ENCODE results near the gene CADM3.

Gene CADM3

DNA sequence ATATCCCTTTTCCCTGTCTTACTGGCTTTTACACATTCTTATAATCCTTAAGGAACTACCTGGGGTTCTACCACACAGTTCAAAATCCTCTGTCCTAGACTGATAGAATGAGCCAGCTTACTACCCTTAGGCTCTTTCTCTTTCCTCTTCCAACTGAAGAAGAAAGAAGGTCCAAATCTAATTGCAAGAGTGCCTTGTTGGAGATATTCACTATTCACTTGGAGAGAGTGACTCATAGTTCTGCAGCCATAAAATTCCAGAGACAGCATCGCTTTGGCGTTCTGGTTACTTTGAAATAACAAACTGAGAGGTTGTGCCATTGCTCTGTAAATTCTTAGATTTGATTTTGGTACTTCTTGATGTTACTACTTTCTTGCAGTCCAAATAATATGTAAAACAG lies 4.2 kb downstream of the CADM3 start:
- FAIRE-seq, result no peak

DNA sequence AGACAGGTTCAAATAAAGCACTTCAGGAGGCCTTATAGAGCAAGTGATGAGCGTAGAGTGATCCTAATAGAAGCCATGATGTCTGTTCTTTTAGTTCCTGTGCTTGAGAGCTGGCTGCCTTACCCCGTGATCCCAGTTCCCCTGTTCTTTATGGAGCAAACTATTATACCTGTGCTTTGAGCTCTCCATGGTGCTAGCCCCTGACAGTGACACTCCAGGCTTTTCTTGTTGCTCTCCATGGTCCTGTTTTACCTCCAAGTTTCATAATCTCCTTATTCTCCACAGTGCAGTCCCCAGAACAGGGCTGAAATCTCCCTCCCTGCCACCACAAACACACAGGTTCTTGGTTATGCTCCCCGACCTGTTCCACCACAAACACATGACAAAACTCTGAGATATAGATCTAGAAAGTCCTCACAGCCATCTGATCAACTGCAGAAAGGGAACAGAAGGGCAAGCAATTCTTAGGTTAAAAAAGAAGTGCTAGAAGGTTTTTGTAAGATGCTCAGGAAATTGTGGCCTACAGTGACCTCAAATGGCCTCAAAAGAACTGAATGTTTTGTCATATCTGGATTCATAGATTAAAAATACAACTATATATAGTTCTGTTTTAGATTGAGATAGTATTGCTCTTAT lies 6.0 kb downstream of the CADM3 start:
- no peak for FAIRE-seq

DNA sequence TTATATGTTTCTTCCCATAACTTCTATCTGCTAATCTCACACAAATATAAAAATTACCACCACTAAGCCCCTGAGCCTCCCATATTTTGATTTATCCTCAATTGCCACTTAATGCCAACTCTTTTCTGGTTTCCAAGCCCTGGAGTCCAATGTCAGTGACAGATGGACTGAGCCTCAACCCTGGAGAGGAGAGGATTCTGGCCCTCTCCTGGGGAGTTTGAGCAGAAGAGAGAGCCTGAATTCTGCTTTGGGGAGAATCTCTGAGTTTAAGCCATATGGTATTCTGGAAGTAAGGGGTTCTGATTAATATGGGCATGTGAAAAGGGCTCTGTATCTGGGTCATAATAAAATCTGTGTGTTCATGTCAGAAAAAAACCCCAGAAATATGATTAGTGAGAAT lies 8.5 kb downstream of the CADM3 start:
- FAIRE-seq, result no peak

DNA sequence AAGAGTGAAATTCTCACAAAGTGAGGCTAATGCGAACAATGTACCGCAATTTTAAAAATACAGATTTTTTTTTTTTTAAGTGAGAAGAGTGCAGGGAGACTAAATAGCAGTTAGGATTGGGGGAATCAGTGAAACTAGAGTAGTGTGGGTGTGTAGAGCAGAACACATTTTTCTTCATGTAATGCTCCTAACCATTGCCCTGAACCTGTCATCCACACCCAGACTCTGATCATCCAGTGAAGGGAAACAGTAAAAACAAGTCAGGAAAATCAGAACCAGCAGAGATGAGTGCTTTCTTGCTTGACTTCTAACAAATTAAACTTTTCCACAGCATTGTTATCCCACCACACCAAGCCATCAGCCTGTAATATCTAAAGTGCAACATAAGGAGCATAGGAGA lies 9.1 kb downstream of the CADM3 start:
- no peak for FAIRE-seq

DNA sequence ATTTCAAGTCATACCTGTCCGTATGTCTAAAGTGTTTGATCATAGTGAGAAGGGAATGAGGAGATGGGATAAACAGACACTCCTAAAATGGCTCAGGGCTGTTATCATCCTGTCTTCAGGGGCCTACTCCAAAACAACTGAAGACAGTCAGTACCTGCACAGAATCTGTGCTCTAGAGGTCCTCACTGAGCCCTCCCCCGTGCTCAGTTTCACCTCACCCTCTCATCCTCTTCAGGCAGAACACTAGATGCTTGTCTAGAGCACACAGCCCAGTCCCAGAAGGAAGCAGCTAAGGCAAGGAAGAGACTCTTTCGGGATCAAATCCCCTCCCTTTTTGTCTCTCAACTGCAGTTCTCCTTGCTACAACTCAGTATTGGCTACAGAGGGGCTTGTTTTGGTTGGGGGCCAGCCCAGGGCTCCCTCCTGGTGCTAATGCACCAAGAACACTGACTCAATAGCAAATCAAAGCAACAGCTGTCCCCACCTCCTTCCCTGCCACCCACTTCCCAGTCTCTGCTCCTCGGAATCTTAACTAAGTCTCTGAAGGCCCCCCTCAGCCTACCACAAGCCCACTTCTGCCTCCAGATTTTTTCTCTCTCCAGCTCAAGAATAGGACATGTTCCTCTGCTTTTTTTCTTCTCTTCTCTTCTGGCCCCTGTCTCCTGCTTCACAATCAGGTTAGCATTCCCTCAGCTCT lies 10.1 kb downstream of the CADM3 start:
- no peak for FAIRE-seq

DNA sequence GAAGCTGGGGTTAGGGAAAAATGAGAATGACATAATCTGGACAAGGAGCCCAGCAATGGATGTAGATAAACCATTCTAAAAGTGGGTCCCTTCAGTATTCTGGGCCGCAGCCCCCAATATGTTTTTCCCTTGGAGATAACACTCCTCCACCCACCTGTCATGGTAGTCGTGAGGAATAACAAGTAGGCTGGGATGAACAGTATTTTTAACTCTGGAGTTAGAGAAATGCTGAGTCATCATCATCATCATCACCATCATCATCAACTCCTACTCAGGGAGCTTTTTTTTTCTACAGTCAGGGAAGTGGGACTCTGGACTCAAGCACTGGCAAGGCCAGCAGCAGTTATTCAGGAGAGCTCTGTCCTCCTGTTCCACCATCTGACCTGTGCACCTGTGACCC lies 12.8 kb downstream of the CADM3 start:
- no peak for FAIRE-seq

DNA sequence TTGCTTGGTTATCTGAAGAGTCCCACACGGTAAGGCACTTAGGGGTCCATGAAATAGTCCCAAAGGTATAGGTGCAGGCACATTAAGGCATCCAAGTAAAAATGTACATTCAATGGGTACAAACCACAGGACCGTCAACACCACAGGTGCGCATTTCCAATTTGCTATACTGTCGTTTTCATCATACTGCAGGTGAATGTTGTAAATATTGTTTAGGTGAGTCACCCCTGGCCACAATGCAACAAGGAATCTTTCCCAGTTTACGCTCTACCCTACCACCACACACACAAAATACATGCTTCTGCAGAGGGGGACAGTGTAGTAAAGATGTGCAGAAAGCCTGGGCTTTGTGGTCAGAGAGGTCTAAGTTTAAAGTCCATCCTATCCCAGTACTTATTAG lies 13.7 kb downstream of the CADM3 start:
- no peak for FAIRE-seq

DNA sequence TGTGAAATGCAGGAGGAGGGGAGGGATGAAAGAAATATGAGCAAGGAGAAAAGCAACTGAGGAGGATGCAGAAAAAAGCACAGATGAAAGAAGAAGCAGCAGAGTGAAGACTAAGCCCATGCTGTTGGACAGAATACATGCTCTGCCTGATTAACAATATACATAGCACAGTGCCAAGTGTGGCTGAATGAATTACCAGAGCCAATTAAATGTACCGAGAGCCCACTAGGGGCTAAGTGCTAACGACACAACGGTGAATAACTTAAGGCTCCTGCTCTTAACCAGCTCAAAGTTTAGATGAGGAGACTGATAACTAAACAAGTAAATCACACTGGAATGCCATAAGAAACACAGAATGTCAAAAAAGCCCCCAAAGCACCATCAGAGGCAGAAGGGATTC lies 15.6 kb downstream of the CADM3 start:
- FAIRE-seq, result no peak

DNA sequence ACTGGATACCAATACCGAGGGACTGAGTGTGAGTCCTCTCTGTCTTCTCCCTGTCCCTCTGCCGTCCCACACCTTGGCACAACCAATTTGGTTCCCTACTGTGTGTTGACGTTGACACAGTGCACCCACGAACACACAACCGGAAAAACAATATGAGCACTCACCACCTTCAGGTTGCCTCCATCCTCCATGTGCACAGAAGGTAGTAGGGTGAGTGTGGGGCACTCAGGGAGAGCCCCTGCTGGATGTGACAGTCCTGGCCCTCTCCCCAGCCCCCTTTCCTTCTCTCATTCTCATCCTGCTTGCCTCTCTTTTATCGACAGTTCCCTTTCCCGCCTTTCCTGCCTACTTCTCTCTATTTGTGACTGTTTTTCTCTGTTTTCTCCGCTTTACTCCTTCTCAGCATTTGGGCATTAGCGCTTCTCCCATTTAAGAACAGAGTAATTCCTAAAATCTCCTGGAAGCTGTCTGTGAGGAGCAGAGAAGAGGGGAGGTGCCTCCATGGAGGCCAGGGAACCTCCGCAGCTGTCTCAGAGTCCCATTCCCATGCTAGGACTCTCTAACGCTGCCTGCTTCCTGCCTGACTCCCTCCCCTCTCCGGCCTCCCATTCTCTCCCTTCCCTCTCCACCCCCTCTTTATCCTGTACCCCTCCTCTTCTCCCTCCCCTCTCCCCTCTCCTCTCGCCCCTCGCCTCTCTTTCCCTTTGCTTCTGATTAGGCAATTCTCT lies 16.4 kb downstream of the CADM3 start:
- no peak for FAIRE-seq

DNA sequence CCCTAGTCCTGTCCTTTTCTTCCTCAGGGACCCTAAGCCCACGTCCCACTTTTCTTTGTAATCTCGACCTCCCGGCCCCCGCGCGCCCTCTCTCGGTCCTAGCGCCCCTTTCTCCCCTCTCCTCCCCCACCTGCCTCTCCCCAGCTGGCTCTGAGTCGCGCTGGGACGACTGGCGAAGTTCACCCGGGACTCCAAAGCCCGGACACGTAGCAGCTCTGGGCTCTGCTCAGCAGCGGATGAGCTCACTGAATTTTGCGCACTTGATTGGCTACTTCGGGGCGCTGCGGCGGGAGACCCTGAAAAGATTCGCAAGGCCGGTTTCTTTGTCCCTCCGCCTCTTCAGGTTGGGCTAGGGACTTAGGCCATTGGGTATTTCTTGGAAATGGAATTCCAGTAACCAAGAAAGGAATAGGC lies 17.0 kb downstream of the CADM3 start:
- FAIRE-seq, result no peak

DNA sequence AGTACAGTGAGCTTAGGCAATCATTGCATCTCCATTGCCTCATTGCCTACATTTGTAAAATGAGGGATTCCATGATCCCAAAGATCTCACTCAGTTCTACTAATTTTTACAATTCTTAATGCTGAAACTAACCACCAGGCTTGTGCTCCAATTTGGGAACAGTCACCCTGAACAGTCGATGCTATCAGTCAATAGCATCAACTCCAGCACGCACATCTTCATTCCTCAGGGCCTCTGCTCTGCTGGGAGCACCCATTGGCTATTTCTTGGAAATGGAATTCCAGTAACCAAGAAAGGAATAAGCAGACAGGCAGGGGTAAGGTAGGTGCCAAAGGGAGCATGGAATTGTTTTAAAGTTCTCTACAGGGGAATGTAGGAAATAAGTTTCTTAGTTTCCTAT lies 19.0 kb downstream of the CADM3 start:
- FAIRE-seq, result no peak

DNA sequence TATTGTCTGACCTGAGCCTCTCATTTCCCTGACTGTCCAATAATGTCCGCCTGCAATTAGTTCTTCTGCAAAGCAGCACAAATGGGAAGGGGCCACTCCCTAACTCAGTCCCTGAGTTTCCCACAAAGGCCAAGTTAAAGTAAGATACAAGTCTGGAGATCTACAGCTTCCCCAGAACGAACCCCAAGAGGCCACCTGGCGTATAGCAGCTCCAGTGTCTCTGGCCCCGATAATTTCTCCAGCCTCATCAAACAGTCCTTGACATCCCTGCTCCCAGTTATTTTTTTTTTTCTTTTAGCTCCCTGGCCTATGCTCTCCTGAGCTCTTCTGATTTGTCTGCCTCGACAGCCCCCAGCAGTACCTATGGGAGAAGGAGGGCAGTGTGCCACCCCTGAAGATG lies 25.1 kb downstream of the CADM3 start:
- FAIRE-seq, result no peak

DNA sequence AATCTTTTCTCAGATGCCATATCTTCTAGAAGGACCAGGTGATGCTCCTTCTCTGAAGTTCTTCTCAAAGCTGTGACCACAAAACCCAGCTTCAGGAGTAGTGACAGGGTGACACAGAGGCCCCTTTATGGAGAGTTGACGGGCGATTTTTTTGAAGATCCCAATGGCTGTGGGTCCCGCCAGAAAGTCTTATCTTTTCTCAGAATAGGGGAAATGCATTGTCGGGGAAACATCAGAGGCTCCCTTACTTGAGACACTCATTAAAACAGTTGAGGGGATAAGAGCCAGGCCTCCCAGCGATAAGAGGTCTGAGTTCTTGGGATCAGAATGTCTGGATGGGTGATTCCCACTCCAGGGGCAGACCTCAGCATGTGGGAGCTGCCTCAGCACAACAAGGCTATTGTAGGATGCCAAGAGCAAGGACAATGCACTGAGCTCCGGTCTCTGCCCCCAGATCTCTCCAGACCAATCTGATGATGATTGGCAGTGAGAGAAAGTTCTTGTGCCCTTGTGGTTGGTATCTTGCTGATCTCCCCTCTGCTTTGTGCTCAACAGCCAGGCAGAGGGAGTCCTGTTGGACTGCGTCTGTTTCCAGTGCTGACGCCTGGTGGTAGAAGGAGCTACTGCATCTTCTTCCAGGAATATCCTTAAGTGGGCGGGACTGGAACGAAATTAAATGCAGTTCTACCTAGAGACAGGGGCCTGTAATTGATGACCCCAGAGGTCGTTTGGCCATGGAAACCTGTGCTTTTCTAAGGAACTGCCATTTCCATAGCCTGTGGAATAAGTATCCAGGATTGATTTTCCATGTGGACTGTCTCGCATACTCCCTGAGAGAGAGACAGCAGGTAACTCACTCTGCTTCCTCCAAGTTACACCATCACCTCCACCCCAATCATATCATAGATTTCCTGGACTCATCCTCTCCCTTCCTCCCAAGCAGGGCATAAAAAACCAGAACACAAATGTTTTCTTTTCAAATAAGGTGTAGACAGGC lies 26.4 kb downstream of the CADM3 start:
- FAIRE-seq, result no peak

DNA sequence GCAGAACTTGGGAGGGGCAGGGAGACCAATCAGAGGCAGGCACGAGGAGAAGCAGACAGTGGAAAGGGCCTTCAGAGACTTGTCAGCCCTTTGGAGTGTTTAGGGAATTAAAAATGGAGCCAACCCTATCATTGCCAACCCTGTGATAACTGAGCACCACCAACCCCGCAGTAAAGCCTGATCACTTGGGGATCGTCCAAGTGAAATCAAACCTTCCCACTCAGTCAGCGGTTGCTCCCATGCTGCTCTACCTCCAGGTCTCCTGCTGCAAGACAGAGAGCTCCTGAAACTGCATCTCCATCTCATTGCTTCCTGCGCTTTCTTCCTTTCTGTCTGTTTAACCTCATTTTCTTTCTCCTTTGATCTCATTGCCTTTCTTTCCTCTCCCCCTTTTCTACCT lies 28.5 kb downstream of the CADM3 start:
- no peak for FAIRE-seq

DNA sequence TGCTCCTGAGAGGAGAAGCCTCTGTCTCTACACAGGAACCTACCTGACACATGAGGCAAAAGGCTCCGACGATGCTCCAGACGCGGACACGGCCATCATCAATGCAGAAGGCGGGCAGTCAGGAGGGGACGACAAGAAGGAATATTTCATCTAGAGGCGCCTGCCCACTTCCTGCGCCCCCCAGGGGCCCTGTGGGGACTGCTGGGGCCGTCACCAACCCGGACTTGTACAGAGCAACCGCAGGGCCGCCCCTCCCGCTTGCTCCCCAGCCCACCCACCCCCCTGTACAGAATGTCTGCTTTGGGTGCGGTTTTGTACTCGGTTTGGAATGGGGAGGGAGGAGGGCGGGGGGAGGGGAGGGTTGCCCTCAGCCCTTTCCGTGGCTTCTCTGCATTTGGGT lies 29.4 kb downstream of the CADM3 start:
- no peak for FAIRE-seq

DNA sequence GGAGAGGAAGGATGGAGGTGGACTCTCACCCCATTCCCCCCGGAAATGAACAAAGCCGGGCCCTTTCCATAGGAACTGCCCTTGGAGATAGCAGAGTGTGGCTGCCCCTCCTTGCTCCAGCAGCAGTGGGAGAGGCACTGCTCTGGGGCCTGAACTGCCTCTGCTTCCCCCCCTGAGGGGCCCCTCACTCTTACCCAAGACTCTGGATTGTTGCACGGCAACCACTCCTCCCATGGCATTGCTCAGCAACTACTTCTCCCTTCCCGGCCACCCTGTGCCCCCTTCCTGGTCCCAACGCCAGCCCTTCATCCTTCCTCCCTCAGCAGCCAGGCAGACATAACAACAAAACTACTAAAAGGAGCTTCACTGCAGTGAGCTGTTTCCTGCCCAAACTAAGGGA lies 30.2 kb downstream of the CADM3 start:
- FAIRE-seq, result no peak

DNA sequence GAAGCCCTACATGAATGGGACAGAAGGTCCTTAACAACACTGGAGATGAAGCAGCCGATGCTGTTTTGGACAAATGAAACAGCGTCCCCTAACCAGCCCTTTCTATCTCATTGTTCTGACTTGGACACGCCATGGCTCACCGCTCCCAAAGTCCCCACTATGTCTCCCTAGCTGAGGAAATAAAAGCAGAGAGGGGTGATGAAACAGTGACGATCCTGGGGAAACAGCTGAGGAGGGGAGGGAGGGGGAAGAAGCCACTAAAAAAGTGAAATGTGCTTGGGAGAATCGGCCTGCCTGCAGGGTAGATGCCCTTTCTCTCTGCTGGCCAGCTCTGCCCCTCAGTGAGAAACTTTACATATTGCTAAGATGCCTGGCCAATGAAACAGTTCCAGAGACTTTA lies 32.2 kb downstream of the CADM3 start:
- FAIRE-seq, result no peak

DNA sequence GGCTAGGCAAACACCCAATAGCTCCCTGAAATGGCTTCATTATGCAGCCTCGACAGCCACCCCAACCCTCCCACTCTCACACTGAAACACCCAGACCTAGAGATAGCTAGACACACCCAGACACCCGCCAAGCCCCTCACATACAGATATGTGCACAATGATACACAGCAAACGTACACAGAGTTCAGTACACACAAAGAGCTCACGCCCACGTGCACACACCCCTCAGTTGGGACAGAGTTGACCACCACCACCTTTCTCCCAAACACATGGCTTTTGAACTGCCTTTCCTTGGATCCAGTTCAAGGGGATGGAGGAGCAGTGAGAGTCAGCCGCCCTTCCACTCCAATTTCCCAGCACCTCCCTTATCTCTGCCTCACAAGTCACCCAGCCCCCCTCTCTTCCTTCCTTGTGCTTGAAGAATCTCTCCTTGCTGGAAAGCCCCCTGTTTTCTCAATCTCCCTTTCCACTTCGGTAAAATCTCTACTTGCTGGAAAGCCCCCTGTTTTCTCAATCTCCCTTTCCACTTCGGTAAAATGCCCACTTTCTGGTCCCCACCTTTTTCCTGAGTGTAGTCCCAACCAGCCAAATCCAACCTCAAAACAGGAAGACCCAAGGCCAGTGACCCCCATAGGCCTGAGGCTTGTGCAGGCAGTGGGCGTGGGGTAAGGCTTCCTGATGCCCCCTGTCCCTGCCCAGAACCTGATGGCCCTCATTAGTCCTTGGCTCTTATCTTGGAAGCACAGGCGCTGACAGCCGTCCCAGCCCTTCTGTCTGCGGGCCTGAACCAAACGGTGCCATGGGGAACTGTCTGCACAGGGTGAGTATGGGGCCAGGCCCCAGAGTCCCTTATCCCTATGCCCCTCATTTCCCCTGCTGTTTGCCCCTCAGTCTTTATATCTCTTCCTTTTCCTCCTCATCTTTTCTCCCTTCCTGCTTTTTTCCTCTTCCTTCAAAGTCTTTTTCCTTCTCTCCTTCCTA lies 33.0 kb downstream of the CADM3 start, which contains the start of gene ACKR1:
TSS of gene ACKR1 (plus strand) at position 715 of the 981 bp plus-strand sequence. CDS start at position 800, 85 bp downstream.
- no peak for FAIRE-seq

DNA sequence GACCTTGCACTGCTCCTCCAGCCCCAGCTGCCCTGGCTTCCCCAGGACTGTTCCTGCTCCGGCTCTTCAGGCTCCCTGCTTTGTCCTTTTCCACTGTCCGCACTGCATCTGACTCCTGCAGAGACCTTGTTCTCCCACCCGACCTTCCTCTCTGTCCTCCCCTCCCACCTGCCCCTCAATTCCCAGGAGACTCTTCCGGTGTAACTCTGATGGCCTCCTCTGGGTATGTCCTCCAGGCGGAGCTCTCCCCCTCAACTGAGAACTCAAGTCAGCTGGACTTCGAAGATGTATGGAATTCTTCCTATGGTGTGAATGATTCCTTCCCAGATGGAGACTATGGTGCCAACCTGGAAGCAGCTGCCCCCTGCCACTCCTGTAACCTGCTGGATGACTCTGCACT lies 33.8 kb downstream of the CADM3 start:
- no peak for FAIRE-seq

DNA sequence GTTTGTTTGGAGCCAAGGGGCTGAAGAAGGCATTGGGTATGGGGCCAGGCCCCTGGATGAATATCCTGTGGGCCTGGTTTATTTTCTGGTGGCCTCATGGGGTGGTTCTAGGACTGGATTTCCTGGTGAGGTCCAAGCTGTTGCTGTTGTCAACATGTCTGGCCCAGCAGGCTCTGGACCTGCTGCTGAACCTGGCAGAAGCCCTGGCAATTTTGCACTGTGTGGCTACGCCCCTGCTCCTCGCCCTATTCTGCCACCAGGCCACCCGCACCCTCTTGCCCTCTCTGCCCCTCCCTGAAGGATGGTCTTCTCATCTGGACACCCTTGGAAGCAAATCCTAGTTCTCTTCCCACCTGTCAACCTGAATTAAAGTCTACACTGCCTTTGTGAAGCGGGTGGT lies 34.7 kb downstream of the CADM3 start:
- FAIRE-seq, result no peak

DNA sequence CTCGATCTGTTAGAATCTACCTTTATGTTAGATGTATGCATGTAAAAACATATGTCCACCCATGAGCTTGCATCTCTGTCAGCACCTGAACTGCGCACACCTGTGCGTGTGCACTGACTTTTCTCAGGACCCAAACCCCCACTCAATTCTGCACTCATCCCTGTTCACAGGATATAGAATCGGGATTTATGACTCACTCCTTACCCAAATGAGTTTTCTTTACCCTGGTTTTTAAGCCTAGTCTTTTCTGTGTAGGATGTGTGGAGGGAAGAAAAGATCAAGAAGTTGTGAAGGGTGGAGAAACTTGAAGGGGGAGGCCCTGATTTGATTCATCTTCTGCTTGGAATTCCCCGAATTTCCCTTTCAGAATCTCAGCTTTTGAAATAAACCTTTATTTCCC lies 35.7 kb downstream of the CADM3 start:
- FAIRE-seq, result no peak

DNA sequence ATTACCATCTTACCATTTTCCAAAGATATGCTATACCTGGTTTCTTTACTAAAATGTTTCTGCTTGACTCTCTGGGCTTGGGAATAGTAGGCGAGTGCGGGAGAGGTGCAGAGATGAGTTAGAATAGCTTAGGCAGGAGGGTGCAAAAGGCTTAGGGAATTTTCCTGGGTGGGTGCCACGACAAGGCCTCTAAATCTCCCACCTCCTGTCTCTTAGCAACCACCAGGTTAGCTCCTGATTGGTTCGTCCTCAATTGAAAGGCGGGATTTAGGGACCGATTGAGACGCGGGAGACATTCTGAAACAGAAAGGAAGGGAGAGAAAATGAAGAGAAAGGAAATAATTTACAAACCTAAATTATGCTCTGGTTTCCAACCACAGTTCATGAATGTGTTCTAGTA lies 36.4 kb downstream of the CADM3 start:
- no peak for FAIRE-seq

Measured in islet of Langerhans (tissue), 1 donor.